HT1080 (cell line): Measurements from ENCODE around the gene GLMP. TPM values are rescaled to one million over a fixed set of nuclear protein-coding genes. Genes with fewer than 3 reads are reported as not detected.
"Not testable (repeated sequence)": the region's sequence is repeated elsewhere in the genome, so short reads cannot be mapped to it uniquely, and the experiment has no call there.

Source experiments
- DNase-seq: peaks from one replicate; pipeline ENCODE4 v3.0.0-alpha.2; 2015; ENCODE audit warnings: low read depth
- polyA plus RNA-seq, 2 experiments: library from polyadenylated mRNA; depleted of rRNA; stranded (reverse); fragments of >200 nt; gene quantifications; 2 replicates each; pipeline ENCODE4 v1.2.3, GENCODE V29; 2015
- total RNA-seq: library from RNA; depleted of rRNA; stranded (reverse); fragments of >200 nt; shearing (Covaris generic); gene quantifications from 2 replicates; pipeline ENCODE4 v1.2.3, GENCODE V29; 2014; rRNA removed

The GLMP gene, protein sequence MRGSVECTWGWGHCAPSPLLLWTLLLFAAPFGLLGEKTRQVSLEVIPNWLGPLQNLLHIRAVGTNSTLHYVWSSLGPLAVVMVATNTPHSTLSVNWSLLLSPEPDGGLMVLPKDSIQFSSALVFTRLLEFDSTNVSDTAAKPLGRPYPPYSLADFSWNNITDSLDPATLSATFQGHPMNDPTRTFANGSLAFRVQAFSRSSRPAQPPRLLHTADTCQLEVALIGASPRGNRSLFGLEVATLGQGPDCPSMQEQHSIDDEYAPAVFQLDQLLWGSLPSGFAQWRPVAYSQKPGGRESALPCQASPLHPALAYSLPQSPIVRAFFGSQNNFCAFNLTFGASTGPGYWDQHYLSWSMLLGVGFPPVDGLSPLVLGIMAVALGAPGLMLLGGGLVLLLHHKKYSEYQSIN
- total RNA-seq = 49.0 and 62.7 TPM in 2 replicates
- 81.1 and 85.0 TPM in 2 replicates for polyA plus RNA-seq (2015; cell fraction: cytosol; rRNA removed)
- 90.5 and 92.7 TPM in 2 replicates for polyA plus RNA-seq (2015; cell fraction: nucleus; rRNA removed)

DNA sequence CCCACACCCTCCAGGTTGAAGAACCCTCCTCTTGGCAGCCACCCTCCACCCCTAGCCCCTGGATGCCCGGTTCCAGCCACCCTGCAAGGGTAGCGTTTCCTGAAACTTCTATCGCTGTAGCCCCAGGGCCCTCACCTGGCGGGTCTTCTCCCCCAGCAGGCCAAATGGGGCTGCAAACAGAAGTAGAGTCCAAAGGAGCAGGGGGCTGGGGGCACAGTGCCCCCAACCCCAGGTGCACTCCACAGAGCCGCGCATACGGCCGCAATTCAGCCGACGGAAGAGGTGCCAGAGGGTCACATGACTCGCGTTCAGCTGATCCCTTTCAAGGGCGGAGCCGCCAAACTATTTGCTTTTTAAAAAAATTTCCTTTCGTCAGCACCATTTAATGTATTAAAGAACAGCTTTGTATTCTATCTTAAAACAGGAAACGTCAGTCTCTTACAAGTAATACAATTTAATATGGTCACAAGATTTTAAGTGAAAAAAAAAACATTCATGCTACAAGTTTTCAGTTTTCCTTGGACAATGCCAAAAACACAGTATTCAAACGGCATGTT, at the start of gene GLMP:
Gene GLMP, minus strand, starts transcription at position 289 of the 557 bp plus-strand sequence. Its CDS starts 34 bp downstream, at position 255.
- DNase-seq = peak; percentile 41

DNA sequence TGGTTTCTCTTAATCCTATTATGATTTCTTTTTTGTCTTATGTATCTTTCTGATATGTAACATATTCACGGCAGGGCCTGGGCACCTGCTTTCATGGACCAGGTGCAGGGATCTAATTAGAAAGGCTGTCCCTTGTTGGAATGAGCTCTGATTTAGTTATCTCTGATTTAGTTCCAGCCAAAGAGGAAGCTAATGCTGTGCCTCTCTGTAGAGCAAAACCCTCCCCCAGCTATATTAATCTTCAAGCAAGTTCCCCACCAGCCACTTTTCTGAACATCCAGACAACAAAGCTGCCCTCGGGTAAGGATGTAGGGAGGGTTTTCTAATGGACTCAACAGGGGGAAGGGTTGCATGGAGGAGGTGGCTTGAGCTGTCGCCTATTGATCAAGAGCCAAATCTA, 48.9 kb upstream of the GLMP start:
- no peak for DNase-seq

DNA sequence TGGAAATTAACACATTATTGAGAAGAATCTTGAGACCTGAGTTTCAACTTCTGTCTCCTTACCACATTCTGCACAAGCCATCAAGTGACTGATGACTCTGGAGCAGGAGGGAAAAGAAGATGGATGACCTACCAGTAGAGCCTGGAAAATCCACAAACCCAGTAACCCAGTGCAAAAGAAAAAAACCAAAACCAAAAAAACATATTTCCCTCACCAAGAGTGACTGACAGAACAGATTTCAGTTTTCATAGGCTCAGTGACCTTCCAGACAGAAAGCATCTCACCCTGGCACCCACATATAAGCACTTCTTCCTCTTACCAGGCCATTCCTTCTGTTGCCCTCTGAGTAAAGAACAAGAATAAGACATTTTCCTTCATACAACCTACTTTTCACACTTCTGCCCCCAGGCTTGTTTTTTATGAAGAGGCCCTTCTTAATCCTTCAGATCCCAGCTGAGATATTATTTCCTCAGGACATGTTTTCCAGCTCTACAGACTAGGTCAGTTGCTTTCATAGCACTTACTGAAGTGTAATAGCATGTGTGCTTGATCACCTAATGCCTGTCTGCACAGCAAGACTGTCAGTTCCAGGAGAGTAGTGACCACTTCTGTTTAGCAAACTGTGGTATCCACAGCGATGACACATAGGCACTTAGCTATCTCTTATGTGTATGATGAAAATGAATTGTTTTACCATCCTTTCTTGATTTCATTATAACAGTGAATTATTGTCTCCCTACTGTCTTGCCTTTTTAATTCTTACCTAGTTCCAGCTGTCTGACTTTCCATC, 46.9 kb upstream of the GLMP start:
- DNase-seq = no peak

DNA sequence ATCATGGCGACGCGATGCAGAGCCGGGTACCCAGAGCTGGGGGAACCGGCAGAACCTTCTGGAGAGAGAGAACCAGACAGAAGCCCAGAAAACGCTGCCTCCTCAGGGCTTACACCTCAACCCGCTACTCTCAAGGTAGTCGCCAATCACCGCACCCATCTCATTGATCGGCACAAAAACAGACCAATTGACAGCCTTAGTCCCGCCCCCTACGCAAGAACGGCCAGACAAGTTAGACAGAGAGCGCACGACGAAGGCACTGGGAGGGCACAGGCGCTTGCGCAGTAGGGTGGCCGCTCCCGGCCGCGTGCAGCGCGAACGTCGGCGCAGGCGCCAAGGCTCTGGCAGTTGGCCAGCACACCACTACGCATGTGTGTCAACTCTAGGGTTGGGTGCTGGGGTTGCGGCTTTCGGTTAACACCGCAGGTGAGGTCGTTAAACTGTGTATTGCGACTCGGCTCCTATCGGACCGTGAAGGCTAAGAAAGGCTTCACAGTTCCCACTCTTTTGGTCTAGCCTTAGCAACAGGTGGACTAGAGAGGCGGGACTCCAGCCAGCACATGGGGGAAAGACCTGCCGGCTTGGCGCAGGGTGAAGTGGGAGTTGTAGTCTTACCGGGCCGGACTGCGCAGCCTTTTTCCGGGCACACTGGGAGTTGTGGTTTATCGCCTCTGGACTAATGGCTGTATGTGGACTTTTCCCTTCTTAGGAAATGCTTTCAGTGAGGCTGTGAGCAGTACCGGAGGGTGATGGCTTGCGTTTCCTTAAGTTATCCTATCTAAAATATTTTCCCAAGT, 42.9 kb upstream of the GLMP start, which contains the start of the genes CCT3 and TSACC:
Gene CCT3, minus strand, starts transcription at position 113 of the 797 bp plus-strand sequence. Its CDS starts 108 bp downstream, at position 5.
Gene TSACC, plus strand, starts transcription at position 347 of the 797 bp plus-strand sequence. CDS start 1,232 bp downstream, outside the sequence.
- DNase-seq = peak; percentile 100

DNA sequence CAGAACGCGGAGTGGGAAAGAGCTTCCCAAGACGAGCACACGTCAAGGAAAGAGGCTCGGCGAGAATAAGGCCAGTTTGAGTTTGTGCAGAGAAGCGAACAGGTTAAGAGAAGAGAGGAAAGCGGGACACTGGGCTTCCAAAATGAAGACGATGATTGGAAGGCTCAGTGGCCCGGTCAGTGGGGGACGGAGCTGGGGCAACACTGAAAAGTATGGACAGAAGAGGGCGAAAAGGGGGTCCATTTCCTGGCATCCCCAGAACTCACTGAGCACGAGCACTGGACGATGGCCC, 42.4 kb upstream of the GLMP start:
- DNase-seq = no peak

DNA sequence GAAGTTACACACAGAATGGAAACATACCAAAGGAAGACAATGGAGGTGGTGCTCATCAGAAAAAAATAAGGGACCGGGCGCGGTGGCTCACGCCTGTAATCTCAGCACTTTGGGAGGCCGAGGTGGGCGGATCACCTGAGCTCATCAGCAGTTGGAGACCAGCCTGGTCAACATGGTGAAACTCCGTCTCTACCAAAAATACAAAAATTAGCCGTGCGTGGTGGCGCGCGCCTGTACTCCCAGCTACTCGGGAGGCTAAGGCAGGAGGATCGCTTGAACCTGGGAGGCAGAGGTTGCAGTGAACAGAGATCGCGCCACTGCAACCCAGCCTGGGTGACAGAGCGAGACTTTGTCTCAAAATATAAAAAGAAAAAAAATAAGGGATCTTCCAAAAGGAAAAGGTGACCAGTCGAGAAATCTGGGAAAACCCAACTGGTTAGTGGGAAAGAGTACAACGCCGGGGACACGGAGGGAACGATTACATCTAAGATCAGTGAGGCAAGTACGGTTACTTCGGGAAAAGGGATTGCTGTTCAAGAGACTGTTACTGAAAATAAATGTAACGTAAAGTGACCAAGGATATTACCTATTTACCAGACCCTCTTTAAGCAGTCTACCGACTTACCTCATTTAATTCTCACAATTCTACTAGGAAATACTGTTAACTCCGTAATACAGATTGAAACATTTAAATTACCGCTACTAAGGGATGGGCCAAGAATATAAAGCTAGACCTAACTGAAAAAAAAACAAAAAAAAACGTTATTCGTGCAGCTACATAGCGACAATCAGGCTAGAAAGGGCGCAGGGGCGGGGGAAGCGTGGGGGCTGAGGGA, 41.8 kb upstream of the GLMP start:
- no peak for DNase-seq

DNA sequence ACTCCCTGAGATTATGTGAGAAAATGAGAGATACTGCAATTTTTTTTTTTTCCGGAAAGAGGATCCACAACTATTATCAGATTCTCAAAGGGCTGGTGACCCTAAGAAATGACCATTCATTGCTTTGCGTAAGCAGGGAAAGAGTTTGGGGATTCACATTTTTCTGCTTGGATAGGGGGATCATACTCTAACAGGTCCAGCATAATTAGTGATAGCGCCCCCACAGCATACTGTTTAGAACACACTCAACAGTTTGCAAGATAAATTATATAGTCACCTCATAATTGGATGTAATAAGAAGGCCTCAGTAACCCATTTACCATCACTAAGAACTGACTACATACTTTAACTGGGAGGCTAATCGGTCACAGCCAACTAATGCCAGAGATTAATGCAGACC, 40.8 kb upstream of the GLMP start:
- DNase-seq = no peak

DNA sequence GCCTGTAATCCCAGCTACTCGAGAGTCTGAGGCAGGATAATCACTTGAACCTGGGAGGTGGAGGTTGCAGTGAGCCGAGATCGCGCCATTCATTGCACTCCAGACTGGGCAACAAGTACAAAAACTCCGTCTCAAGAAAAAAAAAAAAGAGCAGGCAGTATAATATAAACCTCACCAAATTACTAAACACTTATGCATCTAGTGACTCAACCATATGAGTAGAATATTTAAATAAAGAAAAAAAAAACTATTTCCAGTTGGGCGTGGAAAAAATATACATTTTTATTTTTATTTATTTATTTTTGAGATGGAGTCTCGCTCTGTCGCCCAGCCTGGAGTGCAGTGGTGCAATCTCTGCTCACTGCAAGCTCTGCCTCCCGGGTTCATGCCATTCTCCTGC, 27.7 kb upstream of the GLMP start:
- DNase-seq = not testable (repeated sequence)

DNA sequence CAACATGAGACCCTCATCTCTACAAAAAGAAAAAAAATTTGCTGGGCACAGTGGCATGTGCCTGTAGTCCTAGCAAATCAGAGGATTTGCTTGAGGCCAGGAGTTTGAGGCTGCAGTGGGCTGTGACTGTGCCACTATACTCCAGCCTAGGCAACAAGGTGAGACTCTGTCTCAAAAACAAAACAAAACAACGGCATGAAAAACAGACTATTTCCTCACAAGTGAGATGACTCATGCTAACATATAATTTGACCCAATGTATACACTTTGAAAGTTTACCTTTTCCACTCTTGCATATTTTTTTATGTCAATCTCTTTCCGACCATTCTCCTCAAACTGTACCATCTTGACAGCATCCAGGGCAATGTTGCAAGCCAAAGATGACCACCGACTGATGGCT, 25.1 kb upstream of the GLMP start:
- DNase-seq = no peak

DNA sequence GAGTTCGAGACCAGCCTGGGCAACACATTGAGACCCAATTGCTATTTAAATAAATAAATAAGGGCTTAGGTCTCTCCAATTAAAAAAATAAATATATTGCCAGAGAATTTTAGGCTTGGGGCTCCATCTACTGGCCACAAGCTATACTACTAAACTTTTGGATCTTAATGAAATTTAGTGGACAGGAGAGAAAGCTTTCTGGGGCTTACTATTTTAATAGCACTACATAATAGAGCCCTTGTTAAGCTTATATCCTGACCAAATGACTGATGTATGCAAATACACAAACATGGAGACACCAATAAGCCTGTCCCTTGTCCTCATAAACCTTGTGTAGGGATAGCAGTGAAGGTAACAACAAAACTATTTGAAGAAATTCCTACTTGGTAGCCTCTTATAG, 24.2 kb upstream of the GLMP start:
- no peak for DNase-seq

DNA sequence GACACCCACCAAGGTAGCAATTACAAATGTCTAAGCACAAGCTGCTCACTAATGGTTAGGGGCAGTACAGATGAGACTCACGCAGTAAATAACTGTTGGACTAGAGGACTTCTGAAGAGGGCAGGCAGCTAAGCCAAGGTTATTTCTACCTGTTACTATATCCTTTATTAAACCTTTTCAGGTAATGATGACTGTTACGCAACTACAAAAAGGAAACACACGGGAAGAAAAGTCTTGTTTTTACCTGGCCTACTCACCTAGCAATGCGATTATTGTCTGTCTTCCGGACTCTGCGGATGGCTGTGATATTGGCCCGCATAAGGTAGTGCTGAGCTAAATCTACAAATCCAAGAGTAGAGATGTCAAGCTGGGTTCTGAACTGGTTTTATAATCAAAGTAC, 21.4 kb upstream of the GLMP start:
- no peak for DNase-seq

DNA sequence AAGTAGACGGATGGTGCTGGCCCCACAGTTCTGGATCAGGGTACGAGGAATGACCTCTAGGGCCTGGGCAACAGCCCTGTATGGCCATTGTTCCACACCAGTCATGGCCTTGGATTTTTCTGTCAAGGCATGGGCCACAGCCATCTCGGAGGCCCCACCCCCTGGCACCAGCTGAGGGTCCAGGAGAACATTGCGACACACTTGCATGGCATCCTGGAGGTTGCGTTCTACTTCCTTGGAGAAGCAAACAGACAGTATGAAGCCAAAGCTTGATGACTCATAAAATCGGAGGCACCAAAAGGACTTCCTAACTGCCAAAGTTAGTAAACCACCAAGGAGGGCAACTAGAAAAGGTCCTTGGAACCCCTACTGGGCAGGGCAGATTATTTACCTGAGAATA, 15.5 kb upstream of the GLMP start:
- peak; percentile 62 for DNase-seq

DNA sequence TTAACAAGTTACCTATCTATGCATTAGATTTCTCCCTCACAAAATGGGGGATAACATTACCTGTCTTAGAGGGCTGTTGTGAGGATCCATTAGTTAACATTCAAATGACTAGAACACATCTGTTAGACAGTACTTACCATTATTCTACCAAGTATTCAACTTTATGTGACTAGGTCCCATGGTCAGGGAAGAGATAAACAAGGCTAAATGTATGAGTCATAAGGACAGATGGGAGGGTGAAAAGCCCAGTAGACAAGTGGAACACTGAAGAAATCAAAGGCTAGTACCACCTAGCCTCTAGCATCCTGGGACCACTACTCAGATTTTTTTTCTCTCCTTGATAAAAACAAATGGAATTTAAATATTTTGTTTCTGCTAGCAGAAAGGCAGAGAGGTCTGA, 12.6 kb upstream of the GLMP start:
- DNase-seq = no peak

DNA sequence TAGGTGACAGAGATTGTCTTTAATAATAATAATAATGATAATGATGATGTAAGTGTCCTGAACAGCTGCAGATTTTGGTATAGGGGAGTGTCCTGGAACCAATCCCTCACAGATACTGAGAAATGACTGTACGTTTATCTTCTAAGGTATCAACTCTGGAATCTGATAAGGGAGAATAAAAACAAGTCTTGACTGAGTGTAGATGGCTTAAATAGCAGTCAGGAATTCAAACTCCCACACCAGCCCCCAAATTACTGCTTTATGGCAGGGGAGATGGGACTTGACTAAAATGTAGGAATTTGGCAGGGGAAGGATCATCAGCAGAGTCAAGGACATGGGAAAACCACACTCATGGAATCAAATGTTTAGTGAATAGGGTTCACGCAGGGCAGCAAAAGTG, 9.7 kb upstream of the GLMP start:
- no peak for DNase-seq

DNA sequence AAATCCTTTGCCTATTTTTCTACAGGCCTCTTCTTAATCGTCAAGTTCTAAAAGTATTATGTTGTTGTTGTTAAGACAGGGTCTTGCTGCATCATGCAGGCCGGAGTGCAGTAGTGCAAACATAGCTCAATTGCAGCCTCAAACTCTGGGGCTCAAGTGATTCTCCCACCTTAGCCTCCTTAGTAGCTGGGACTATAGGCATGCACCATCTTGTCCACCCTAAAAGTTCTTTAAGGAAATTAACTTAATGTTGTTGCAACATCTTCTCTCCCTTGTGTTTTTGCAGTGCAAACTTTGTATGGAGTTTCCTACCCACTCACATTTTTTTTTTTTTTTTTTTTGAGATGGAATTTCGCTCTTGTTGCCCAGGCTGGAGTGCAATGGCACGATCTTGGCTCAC, 7.8 kb upstream of the GLMP start:
- DNase-seq = no peak

DNA sequence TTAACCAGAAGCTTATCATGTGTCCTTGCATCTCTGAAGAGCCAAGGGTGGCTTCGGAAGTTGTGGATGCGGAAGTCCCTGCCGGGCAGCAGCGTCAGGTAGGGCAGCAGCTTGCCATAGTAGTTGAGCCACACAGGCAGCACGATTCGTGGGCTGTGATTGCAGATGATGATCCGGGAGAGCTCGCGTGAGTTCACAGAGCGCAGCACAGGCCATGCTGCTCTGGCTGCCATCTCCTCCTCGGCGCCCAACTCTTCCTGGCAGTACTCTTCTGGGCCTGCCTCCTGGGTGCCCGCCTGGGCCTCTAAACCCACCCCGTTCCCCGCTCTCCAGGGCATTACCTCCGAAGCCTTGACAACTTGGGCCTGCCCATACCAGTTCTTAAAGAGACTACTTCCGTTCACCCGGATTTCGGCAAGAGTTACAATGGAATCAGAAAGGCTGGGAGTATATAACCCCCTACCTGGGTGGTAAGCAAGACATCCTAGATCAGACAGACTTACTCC, 3.4 kb upstream of the GLMP start, which contains the start of gene VHLL:
Gene VHLL, minus strand, starts transcription at position 456 of the 506 bp plus-strand sequence. Its CDS starts 118 bp downstream, at position 338.
- DNase-seq = no peak

DNA sequence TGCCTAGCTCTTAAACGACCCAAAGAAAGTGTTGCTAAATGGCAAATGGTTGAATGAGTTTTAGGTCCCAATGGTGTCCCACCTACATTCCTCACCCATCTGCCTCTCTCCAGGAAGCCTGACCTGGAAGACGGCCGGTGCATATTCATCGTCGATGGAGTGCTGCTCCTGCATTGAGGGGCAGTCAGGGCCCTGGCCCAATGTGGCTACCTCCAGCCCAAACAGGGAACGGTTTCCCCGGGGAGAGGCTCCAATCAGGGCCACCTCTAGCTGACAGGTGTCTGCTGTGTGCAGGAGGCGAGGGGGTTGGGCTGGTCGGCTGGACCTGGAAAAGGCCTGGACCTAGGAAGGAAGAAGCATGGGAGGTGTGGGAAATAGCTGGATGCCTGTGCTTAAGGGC, 1.6 kb downstream of the GLMP start:
- DNase-seq = no peak

DNA sequence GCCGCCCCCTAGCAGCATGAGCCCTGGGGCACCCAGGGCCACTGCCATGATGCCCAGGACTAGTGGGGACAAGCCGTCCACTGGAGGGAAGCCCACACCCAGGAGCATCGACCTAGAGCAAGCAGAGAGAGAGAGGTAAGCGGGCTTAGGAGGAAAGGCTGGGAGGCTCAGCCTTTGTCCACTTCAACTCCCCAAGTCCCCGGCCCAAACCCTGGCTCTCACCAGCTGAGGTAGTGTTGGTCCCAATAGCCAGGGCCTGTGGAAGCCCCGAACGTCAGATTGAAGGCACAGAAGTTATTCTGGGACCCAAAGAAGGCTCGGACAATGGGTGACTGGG, 2.4 kb downstream of the GLMP start:
- DNase-seq = no peak

DNA sequence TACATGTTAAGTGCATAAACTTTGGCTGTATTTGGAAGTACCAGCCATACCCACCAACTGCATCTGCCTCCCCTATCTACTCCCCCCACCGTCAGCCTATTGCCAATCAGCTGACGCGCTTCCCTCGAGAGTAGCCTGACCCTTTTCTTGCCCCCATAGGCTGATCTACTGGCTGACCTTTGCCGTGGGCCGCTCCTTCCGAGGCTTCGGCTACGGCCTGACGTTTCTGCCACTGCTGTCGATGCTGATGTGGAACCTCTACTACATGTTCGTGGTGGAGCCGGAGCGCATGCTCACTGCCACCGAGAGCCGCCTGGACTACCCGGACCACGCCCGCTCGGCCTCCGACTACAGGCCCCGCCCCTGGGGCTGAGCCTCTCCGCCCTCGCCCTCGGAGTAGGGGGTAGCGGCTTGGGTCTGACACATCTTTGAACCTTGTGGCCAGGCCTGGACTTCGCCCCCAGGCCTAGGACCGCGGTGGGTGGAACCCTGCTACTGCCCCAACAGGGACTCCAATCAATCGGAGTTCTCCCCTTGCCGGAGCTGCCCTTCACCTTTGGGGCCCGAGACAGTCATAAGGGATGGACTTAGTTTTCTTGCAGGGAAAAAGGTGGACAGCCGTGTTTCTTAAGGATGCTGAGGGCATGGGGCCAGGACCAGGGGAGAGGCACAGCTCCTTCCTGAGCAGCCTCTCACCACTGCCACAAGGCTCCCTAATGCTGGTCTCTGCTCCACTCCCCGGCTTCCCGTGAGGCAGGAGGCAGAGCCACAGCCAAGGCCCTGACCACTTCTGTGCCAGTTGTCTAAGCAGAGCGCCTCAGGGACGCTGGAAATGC, 4.0 kb downstream of the GLMP start:
- peak; percentile 45 for DNase-seq
